HFF-Myc (cell line): Measurements from ENCODE around the gene KNSTRN.

Experiments used
- DNase-seq: peaks from one replicate; pipeline ENCODE4 v3.0.0-alpha.2; 2011; ENCODE audit warnings: low read depth; ENCODE audit errors: extremely low read depth
- H3K4me3 ChIP-seq: replicated peaks from 2 replicates; pipeline ENCODE4 v1.5.1; 2011; ENCODE audit warnings: low read depth, mild to moderate bottlenecking, control low read depth, low read length
- CTCF ChIP-seq: IDR thresholded peaks from 2 replicates; pipeline ENCODE4 v1.5.1; 2012; ENCODE audit warnings: mild to moderate bottlenecking, low read depth, low read length, control low read depth; ENCODE audit errors: missing control alignments

The KNSTRN gene

DNA sequence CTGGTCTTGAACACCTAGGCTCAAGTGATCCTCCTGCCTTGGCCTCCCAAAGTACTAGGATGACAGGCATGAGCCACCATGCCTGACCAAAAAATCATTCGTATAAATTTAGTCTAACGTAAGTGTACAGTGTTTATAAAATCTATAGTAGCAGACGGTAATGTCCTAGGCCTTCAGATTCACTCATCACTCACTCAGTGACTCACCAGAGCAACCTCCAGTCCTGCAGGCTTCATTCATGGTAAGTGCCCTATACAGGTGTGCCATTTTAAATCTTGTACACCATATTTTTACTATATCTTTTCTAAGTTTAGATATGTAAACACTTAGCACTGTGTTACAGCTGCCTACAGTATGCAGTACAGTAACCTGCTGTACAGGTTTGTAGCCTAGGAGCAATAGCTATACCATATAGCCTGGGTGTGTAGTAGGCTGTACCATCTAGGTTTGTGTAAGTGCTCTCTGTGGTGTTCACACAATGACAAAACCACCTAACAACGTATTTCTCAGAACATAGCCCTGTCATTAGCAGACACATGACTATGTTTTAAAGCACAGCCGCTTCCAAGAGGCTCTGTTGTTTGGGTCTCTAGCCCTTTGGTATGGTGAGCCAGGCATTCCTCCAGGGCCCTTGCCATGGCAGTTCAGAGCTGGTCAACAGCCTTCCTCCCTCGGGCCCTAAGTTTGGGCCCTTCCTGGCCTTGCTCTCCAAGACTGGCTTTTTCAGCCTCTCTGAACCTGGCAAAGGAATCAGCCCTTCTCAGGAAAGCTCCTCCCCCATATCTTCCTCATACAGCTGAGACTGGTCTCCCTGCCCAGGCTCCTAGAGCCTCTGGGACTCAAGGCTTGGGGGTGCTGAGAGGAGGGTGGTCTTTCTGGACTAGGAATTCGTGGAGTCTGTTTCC, 39.9 kb upstream of the KNSTRN start:
- DNase-seq, result no peak
- no peak overlapping the region for H3K4me3 ChIP-seq
- TF ChIP-seq CTCF, result no peak

DNA sequence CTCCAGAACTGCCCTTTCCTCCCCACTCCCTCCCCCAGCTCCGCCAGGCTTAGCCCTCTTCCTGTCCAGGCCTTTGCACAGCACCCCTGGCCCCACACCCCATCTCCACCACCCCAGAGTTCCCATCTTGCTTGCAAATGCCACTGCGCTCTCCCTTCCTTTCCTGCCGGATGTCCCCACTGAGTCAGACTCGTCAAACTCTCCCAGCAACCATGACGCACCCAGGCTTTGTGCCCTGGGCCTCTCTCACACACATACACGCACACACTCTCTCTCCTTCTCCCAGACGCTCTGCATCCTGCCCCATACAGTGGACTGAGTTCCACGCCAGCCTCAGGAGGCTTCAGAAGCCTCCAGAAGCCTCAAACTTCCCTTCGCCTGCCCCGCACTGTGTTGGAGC, 39.0 kb upstream of the KNSTRN start:
- no peak overlapping the region for H3K4me3 ChIP-seq
- DNase-seq, result no peak

GRCh38 chr15:40344217-40344616, 38.3 kb upstream of the KNSTRN start:
- no peak for TF ChIP-seq CTCF
- DNase-seq, result no peak
- no peak overlapping the region for H3K4me3 ChIP-seq

More for the DNA sequence above, 39.0 kb upstream of the KNSTRN start:
- no peak for TF ChIP-seq CTCF

- H3K4me3 ChIP-seq, result no peak overlapping the region
- no peak for DNase-seq
- TF ChIP-seq CTCF, result peak; percentile 83
Measured at GRCh38 chr15:40344631-40345120, 37.8 kb upstream of the KNSTRN start.

GRCh38 chr15:40345225-40345866, 37.2 kb upstream of the KNSTRN start:
- H3K4me3 ChIP-seq, result no peak overlapping the region
- no peak for DNase-seq
- TF ChIP-seq CTCF, result no peak

GRCh38 chr15:40345867-40346578, 36.5 kb upstream of the KNSTRN start:
- no peak for TF ChIP-seq CTCF
- no peak for DNase-seq
- H3K4me3 ChIP-seq, result no peak overlapping the region
